ENCODE data around the gene ADGRG2. TPM values are rescaled to one million over a fixed set of nuclear protein-coding genes. Genes with fewer than 3 reads are reported as not detected.

The ADGRG2 gene
- total RNA-seq, 1 donor from 2014 or later, result 1.8 TPM

DNA sequence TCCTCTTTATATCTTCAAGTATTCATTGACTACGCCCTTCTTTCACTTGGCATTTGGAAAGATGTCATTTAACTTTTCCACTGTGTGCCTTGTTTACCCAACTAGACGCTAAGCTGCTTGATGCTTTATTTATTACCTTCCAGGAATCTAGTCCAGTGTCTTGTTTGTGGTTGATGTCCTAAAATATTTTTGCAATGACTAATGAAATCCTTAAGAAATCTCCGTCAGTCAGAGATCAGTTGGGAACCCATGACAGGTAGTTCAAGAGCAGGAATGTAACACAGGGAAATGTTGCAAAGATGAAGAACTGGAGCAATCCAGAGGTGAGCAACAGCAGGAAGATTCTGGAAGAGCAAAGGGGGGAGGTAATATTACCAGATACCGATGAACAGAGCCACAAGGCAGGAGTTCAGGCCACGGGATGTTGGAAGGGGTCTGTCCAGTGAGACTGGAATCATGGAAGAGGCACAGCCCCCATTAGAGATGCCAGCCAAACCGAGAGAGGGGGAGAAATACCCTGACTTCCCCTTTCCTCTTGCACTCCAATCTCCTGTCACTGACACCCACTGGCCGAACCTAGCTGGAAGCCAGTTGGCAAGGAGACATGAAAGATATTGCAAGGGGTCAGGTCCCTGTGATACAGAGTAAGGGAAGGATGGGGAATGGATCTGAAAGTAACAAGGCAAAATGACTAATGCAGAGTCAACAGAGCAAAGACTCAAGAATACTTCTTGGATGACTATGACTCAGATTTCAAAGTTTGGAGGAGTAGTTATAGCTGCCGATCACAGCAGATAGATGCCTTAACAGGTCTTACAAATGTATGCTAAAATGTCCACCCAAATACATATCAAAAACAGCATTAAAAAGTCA, 75.7 kb downstream of the ADGRG2 start:
- Histone ChIP-seq H3K27ac (no peak overlapping the region), H3K9me3 (no peaks in the 10 kb centered on the region), H3K4me1 (no peaks in the 10 kb centered on the region), H3K36me3 (no peaks in the 10 kb centered on the region), H3K4me3 (no peak overlapping the region), H3K27me3 (no peaks in the 10 kb centered on the region)
- intact Hi-C loops (cut with DNase I), result no loop called here
- TF ChIP-seq CTCF (IDR thresholded peaks at IDR 0.05), result no peak
- DNase-seq (no peak), ATAC-seq (no peak)

DNA sequence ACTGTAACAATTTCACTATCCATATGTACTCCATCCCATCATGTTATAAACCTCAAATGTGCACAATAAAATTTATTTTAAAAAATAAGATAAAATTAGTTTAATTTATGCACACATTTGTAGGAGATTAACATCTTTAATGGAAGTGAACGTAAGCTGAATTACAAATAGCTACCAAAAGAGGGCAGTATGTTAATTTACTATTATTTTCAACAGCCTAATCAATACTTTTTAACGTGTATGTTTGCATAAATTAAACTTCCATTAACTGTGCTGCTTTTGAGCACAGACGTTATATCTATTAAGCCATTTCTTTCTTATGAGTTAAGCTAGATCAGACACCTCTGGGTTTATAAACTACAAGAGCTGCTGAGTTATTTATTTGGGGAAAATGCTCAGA, 81.9 kb downstream of the ADGRG2 start:
- intact Hi-C loops (cut with DNase I), result no loop called here

DNA sequence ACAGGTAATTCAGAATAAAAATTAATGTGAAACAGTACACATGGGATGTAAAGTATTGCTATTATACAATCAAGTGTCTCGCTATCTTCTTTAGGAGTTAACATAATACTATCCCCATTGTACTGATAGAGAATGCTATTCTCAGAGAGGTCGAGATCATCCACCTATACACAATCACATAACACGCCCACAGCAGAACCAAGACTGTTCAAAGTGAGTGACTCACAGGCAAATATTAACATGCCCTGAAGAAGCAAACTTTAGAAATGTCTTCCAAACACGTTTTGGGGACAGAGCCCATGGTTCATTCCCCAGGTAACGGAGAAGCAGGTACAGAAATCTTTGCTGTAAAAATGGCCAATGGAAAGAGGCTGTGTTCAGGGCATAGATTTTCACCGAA, 88.2 kb downstream of the ADGRG2 start:
- no peak for DNase-seq
- H3K27ac ChIP-seq, result no peak overlapping the region
- H3K9me3 ChIP-seq, result no peaks in the 10 kb centered on the region
- H3K4me1 ChIP-seq, result no peaks in the 10 kb centered on the region
- no peak overlapping the region for H3K4me3 ChIP-seq
- no peaks in the 10 kb centered on the region for H3K27me3 ChIP-seq
- intact Hi-C loops (cut with DNase I), result no loop called here
- H3K36me3 ChIP-seq, result no peaks in the 10 kb centered on the region
- no peak for TF ChIP-seq CTCF (IDR thresholded peaks at IDR 0.05)
- ATAC-seq, result no peak

More for the DNA sequence above, 81.9 kb downstream of the ADGRG2 start:
- Histone ChIP-seq H3K9me3 (no peaks in the 10 kb centered on the region), H3K27me3 (no peaks in the 10 kb centered on the region), H3K4me3 (no peak overlapping the region), H3K36me3 (no peaks in the 10 kb centered on the region), H3K27ac (no peak overlapping the region), H3K4me1 (no peaks in the 10 kb centered on the region)
- DNase-seq (no peak), ATAC-seq (no peak)
- peak; percentile 28 for TF ChIP-seq CTCF (IDR thresholded peaks at IDR 0.05)

GRCh38 chrX:19030805-19031204, 91.5 kb downstream of the ADGRG2 start:
- Histone ChIP-seq H3K4me3 (no peak overlapping the region), H3K4me1 (no peaks in the 10 kb centered on the region), H3K27ac (no peak overlapping the region), H3K36me3 (no peaks in the 10 kb centered on the region), H3K9me3 (no peaks in the 10 kb centered on the region), H3K27me3 (no peaks in the 10 kb centered on the region)
- DNase-seq, result no peak
- intact Hi-C loops (cut with DNase I), result no loop called here
- ATAC-seq, result no peak
- TF ChIP-seq CTCF (IDR thresholded peaks at IDR 0.05), result no peak

DNA sequence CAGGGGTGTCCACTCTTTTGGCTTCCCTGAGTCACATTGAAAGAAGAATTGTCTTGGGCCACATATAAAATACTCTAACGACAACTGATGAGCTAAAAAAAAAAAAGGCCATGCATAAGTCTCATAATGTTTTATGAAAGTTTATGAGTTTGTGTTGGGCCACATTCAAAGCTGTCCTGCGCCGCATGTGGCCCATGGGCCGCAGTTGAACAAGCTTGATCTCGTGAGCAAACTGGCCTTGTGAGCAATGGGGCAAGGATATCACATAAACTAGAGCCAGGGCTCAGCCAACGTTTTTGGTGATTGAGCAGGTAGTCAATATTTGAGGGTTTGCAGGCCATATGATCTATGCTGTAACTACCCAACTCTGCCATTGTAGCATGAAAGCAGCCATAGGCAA, 93.7 kb downstream of the ADGRG2 start:
- DNase-seq (no peak), ATAC-seq (no peak)
- Histone ChIP-seq H3K9me3 (no peaks in the 10 kb centered on the region), H3K36me3 (no peaks in the 10 kb centered on the region), H3K4me1 (no peaks in the 10 kb centered on the region), H3K4me3 (no peak overlapping the region), H3K27ac (no peak overlapping the region), H3K27me3 (no peaks in the 10 kb centered on the region)
- TF ChIP-seq CTCF (IDR thresholded peaks at IDR 0.05), result no peak
- intact Hi-C loops (cut with DNase I), result no loop called here

Measured in upper lobe of right lung (tissue), 1 donor.